GM06990 (cell line): ENCODE data around the gene METTL16.
"Not testable (repeated sequence)": the region's sequence is repeated elsewhere in the genome, so short reads cannot be mapped to it uniquely, and the experiment has no call there.

ENCODE experiments used
- DNase-seq: peaks from one replicate; pipeline ENCODE4 v3.0.0-alpha.2; 2011; ENCODE audit not compliant: insufficient read length; ENCODE audit errors: extremely low read depth
- H3K27me3 ChIP-seq: replicated peaks from 2 replicates; pipeline ENCODE4 v1.6.0; 2011; ENCODE audit warnings: low read length; ENCODE audit not compliant: control insufficient read depth, insufficient read depth
- H3K36me3 ChIP-seq: 2 replicates; pipeline ENCODE4 v1.5.1; 2011; ENCODE audit warnings: low read length; ENCODE audit not compliant: control insufficient read depth, insufficient read depth
- H3K4me3 ChIP-seq: replicated peaks from 2 replicates; pipeline ENCODE4 v1.5.1; 2011; ENCODE audit warnings: low read depth, mild to moderate bottlenecking, control low read depth, low read length
- TF ChIP-seq, protein P1 (sequence below): IDR thresholded peaks from 2 replicates; pipeline ENCODE4 v1.5.1; 2011; ENCODE audit warnings: low read length, control low read depth, mild to moderate bottlenecking, inconsistent platforms; ENCODE audit not compliant: insufficient read depth, poor library complexity, severe bottlenecking

METTL16 gene

GRCh38 chr17:2547176-2547575, 35.5 kb upstream of the METTL16 start:
- DNase-seq: no peak
- no peaks in the 10 kb centered on the region for H3K27me3 ChIP-seq
- H3K36me3 ChIP-seq: no peaks in the 10 kb centered on the region
- TF ChIP-seq, protein P1, sequence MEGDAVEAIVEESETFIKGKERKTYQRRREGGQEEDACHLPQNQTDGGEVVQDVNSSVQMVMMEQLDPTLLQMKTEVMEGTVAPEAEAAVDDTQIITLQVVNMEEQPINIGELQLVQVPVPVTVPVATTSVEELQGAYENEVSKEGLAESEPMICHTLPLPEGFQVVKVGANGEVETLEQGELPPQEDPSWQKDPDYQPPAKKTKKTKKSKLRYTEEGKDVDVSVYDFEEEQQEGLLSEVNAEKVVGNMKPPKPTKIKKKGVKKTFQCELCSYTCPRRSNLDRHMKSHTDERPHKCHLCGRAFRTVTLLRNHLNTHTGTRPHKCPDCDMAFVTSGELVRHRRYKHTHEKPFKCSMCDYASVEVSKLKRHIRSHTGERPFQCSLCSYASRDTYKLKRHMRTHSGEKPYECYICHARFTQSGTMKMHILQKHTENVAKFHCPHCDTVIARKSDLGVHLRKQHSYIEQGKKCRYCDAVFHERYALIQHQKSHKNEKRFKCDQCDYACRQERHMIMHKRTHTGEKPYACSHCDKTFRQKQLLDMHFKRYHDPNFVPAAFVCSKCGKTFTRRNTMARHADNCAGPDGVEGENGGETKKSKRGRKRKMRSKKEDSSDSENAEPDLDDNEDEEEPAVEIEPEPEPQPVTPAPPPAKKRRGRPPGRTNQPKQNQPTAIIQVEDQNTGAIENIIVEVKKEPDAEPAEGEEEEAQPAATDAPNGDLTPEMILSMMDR: no peak
- H3K4me3 ChIP-seq: no peak overlapping the region

GRCh38 chr17:2545393-2545792, 33.7 kb upstream of the METTL16 start:
- no peaks in the 10 kb centered on the region for H3K36me3 ChIP-seq
- no peak overlapping the region for H3K4me3 ChIP-seq
- TF ChIP-seq, protein P1: no peak
- DNase-seq: no peak
- H3K27me3 ChIP-seq: no peaks in the 10 kb centered on the region

DNA sequence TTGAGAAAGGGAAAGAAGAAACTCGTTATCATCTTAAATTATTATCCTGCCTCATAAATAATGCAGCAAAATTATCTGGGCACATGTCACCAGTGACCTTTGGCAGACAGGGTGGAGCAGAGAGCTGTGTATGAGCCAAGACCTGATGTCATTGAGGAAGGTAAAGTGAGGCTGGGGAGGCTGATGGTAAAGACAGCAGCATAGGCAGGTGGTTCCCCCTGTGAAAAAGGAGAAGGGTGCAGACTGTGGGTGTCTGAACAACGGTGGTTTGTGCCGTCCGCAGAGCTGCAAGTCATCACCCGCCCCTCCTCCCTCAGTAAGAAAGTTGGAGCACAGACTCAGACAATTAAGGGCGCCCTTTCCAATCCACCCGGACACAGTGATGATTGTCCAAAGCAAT, 30.8 kb upstream of the METTL16 start:
- Histone ChIP-seq H3K27me3 (no peaks in the 10 kb centered on the region), H3K36me3 (no peaks in the 10 kb centered on the region), H3K4me3 (no peak overlapping the region)
- DNase-seq: no peak
- TF ChIP-seq, protein P1: no peak

GRCh38 chr17:2542056-2542455, 30.4 kb upstream of the METTL16 start:
- Histone ChIP-seq H3K27me3 (no peaks in the 10 kb centered on the region), H3K36me3 (no peaks in the 10 kb centered on the region), H3K4me3 (no peak overlapping the region)
- no peak for DNase-seq
- TF ChIP-seq, protein P1: no peak

GRCh38 chr17:2537579-2537978, 25.9 kb upstream of the METTL16 start:
- DNase-seq, H3K36me3 ChIP-seq, H3K4me3 ChIP-seq, H3K27me3 ChIP-seq: not testable (repeated sequence)

DNA sequence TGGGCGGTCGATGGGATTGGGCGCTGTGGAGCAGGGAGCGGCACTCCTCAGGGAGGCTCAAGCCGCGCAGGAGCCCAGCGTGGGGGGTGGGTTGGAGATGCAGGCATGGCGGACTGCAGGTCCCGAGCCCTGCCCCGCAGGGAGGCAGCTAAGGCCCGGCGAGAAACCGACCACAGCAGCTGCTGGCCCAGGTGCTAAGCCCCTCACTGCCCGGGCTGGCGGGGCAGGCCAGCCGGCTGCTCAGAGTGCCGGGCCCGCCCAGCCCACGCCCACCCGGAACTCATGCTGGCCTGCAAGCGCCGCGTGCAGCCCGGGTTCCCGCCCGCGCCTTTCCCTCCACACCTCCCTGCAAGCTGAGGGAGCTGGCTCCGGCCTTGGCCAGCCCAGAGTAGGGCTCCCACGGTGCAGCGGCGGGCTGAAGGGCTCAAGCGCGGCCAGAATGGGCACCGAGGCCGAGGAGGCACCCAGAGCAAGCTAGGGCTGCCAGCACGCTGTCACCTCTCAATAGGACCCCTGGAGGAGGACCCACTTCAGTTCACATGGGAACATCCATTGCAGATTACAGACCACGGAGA, 20.5 kb upstream of the METTL16 start:
- no peak overlapping the region for H3K4me3 ChIP-seq
- no peaks in the 10 kb centered on the region for H3K36me3 ChIP-seq
- no peaks in the 10 kb centered on the region for H3K27me3 ChIP-seq
- TF ChIP-seq, protein P1: no peak
- no peak for DNase-seq

- DNase-seq: not testable (repeated sequence)
- peak overlapping the region; percentile 6; the same call in 1 of the 2 replicates for H3K4me3 ChIP-seq
Observed at GRCh38 chr17:2531243-2531954, 19.7 kb upstream of the METTL16 start.

GRCh38 chr17:2521775-2522410, 10.2 kb upstream of the METTL16 start:
- H3K27me3 ChIP-seq, H3K4me3 ChIP-seq, H3K36me3 ChIP-seq, DNase-seq: not testable (repeated sequence)

More at GRCh38 chr17:2531243-2531954, 19.7 kb upstream of the METTL16 start:
- H3K36me3 ChIP-seq, H3K27me3 ChIP-seq: not testable (repeated sequence)
